Measurements from ENCODE around the gene SEM1.

The SEM1 gene

GRCh38 chr7:96685353-96685752 lies 24.3 kb downstream of the SEM1 start:
- H3K9me3 ChIP-seq (ENCODE audit: control insufficient read depth, low read length): no peaks in the 10 kb centered on the region
- H3K4me3 ChIP-seq (ENCODE audit: extremely low read depth, insufficient read depth, low read length, poor library complexity, severe bottlenecking): no peak overlapping the region
- no peaks in the 10 kb centered on the region for H3K4me1 ChIP-seq (ENCODE audit: control insufficient read depth, insufficient read depth, low read length, poor library complexity, severe bottlenecking)
- no peak overlapping the region for H3K27ac ChIP-seq (ENCODE audit: low read depth, low read length, severe bottlenecking)
- H3K36me3 ChIP-seq (ENCODE audit: control insufficient read depth, insufficient read depth, low read length): peaks cover 19% of the 10 kb centered on the region
- 80% methylated on average over 1 of the region's 3 CpGs; no CpG with 5 or more reads in 1 of the 2 experiments for WGBS, 2 experiments (ENCODE audit: insufficient coverage in 2 of 2)

GRCh38 chr7:96679886-96680285 lies 29.8 kb downstream of the SEM1 start:
- H3K4me1 ChIP-seq (ENCODE audit: control insufficient read depth, insufficient read depth, low read length, poor library complexity, severe bottlenecking): no peaks in the 10 kb centered on the region
- no peak overlapping the region for H3K4me3 ChIP-seq (ENCODE audit: extremely low read depth, insufficient read depth, low read length, poor library complexity, severe bottlenecking)
- 100% methylated on average over 2 of the region's 4 CpGs for WGBS, 2 experiments (ENCODE audit: insufficient coverage in 2 of 2)
- H3K36me3 ChIP-seq (ENCODE audit: control insufficient read depth, insufficient read depth, low read length): peaks cover 12% of the 10 kb centered on the region
- no peak overlapping the region for H3K27ac ChIP-seq (ENCODE audit: low read depth, low read length, severe bottlenecking)
- H3K9me3 ChIP-seq (ENCODE audit: control insufficient read depth, low read length): no peaks in the 10 kb centered on the region

- H3K4me1 ChIP-seq (ENCODE audit: control insufficient read depth, insufficient read depth, low read length, poor library complexity, severe bottlenecking): no peaks in the 10 kb centered on the region
- no peak overlapping the region for H3K4me3 ChIP-seq (ENCODE audit: extremely low read depth, insufficient read depth, low read length, poor library complexity, severe bottlenecking)
- WGBS, 2 experiments (ENCODE audit: insufficient coverage in 2 of 2): 89 to 94% methylated on average over 5 of the region's 5 CpGs
- no peaks in the 10 kb centered on the region for H3K9me3 ChIP-seq (ENCODE audit: control insufficient read depth, low read length)
- H3K27ac ChIP-seq (ENCODE audit: low read depth, low read length, severe bottlenecking): no peak overlapping the region
- no peaks in the 10 kb centered on the region for H3K36me3 ChIP-seq (ENCODE audit: control insufficient read depth, insufficient read depth, low read length)
Observed at GRCh38 chr7:96676919-96677318, 32.7 kb downstream of the SEM1 start.

- 100% methylated on average over 1 of the region's 1 CpG; no CpG with 5 or more reads in 1 of the 2 experiments for WGBS, 2 experiments (ENCODE audit: insufficient coverage in 2 of 2)
- Histone ChIP-seq H3K27ac (ENCODE audit: low read depth, low read length, severe bottlenecking) (no peak overlapping the region), H3K9me3 (ENCODE audit: control insufficient read depth, low read length) (no peaks in the 10 kb centered on the region)
Observed at GRCh38 chr7:96675548-96675947, 34.1 kb downstream of the SEM1 start.

GRCh38 chr7:96674565-96674964 lies 35.1 kb downstream of the SEM1 start:
- no peak overlapping the region for H3K27ac ChIP-seq (ENCODE audit: low read depth, low read length, severe bottlenecking)

More at GRCh38 chr7:96675548-96675947, 34.1 kb downstream of the SEM1 start:
- Histone ChIP-seq H3K4me3 (ENCODE audit: extremely low read depth, insufficient read depth, low read length, poor library complexity, severe bottlenecking) (no peak overlapping the region), H3K36me3 (ENCODE audit: control insufficient read depth, insufficient read depth, low read length) (no peaks in the 10 kb centered on the region), H3K4me1 (ENCODE audit: control insufficient read depth, insufficient read depth, low read length, poor library complexity, severe bottlenecking) (no peaks in the 10 kb centered on the region)

GRCh38 chr7:96671854-96672253 lies 37.8 kb downstream of the SEM1 start:
- H3K36me3 ChIP-seq (ENCODE audit: control insufficient read depth, insufficient read depth, low read length): peaks cover 5% of the 10 kb centered on the region
- 100% methylated on average over 1 of the region's 3 CpGs for WGBS, 2 experiments (ENCODE audit: insufficient coverage in 2 of 2)

More at GRCh38 chr7:96674565-96674964, 35.1 kb downstream of the SEM1 start:
- 89% methylated on average over 4 of the region's 4 CpGs; no CpG with 5 or more reads in 1 of the 2 experiments for WGBS, 2 experiments (ENCODE audit: insufficient coverage in 2 of 2)
- Histone ChIP-seq H3K4me1 (ENCODE audit: control insufficient read depth, insufficient read depth, low read length, poor library complexity, severe bottlenecking) (no peaks in the 10 kb centered on the region), H3K9me3 (ENCODE audit: control insufficient read depth, low read length) (no peaks in the 10 kb centered on the region), H3K4me3 (ENCODE audit: extremely low read depth, insufficient read depth, low read length, poor library complexity, severe bottlenecking) (no peak overlapping the region), H3K36me3 (ENCODE audit: control insufficient read depth, insufficient read depth, low read length) (no peaks in the 10 kb centered on the region)

GRCh38 chr7:96670338-96671289 lies 39.0 kb downstream of the SEM1 start:
- Histone ChIP-seq H3K27ac (ENCODE audit: low read depth, low read length, severe bottlenecking) (no peak overlapping the region), H3K4me3 (ENCODE audit: extremely low read depth, insufficient read depth, low read length, poor library complexity, severe bottlenecking) (no peak overlapping the region), H3K36me3 (ENCODE audit: control insufficient read depth, insufficient read depth, low read length) (peaks cover 9% of the 10 kb centered on the region), H3K4me1 (ENCODE audit: control insufficient read depth, insufficient read depth, low read length, poor library complexity, severe bottlenecking) (no peaks in the 10 kb centered on the region), H3K9me3 (ENCODE audit: control insufficient read depth, low read length) (no peaks in the 10 kb centered on the region)
- WGBS, 2 experiments (ENCODE audit: insufficient coverage in 2 of 2): 100% methylated on average over 1 to 3 of the region's 3 CpGs

More at GRCh38 chr7:96671854-96672253, 37.8 kb downstream of the SEM1 start:
- Histone ChIP-seq H3K4me1 (ENCODE audit: control insufficient read depth, insufficient read depth, low read length, poor library complexity, severe bottlenecking) (no peaks in the 10 kb centered on the region), H3K4me3 (ENCODE audit: extremely low read depth, insufficient read depth, low read length, poor library complexity, severe bottlenecking) (no peak overlapping the region), H3K27ac (ENCODE audit: low read depth, low read length, severe bottlenecking) (no peak overlapping the region), H3K9me3 (ENCODE audit: control insufficient read depth, low read length) (no peaks in the 10 kb centered on the region)

- Histone ChIP-seq H3K27ac (ENCODE audit: low read depth, low read length, severe bottlenecking) (no peak overlapping the region), H3K9me3 (ENCODE audit: control insufficient read depth, low read length) (no peaks in the 10 kb centered on the region), H3K36me3 (ENCODE audit: control insufficient read depth, insufficient read depth, low read length) (peaks cover 9% of the 10 kb centered on the region), H3K4me1 (ENCODE audit: control insufficient read depth, insufficient read depth, low read length, poor library complexity, severe bottlenecking) (no peaks in the 10 kb centered on the region), H3K4me3 (ENCODE audit: extremely low read depth, insufficient read depth, low read length, poor library complexity, severe bottlenecking) (no peak overlapping the region)
Observed at GRCh38 chr7:96669812-96670211, 39.8 kb downstream of the SEM1 start.

GRCh38 chr7:96667026-96667425 lies 42.6 kb downstream of the SEM1 start:
- Histone ChIP-seq H3K4me1 (ENCODE audit: control insufficient read depth, insufficient read depth, low read length, poor library complexity, severe bottlenecking) (no peaks in the 10 kb centered on the region), H3K27ac (ENCODE audit: low read depth, low read length, severe bottlenecking) (no peak overlapping the region), H3K9me3 (ENCODE audit: control insufficient read depth, low read length) (no peaks in the 10 kb centered on the region), H3K36me3 (ENCODE audit: control insufficient read depth, insufficient read depth, low read length) (peaks cover 9% of the 10 kb centered on the region), H3K4me3 (ENCODE audit: extremely low read depth, insufficient read depth, low read length, poor library complexity, severe bottlenecking) (no peak overlapping the region)
- 86 to 88% methylated on average over 3 to 5 of the region's 5 CpGs for WGBS, 2 experiments (ENCODE audit: insufficient coverage in 2 of 2)

- peaks cover 9% of the 10 kb centered on the region for H3K36me3 ChIP-seq (ENCODE audit: control insufficient read depth, insufficient read depth, low read length)
- WGBS, 2 experiments (ENCODE audit: insufficient coverage in 2 of 2): no CpG with 5 or more reads among the region's 1 CpG
Observed at GRCh38 chr7:96665689-96666088, 44.0 kb downstream of the SEM1 start.

GRCh38 chr7:96664793-96665192 lies 44.9 kb downstream of the SEM1 start:
- no peaks in the 10 kb centered on the region for H3K4me1 ChIP-seq (ENCODE audit: control insufficient read depth, insufficient read depth, low read length, poor library complexity, severe bottlenecking)
- 78 to 100% methylated on average over 1 of the region's 2 CpGs for WGBS, 2 experiments (ENCODE audit: insufficient coverage in 2 of 2)
- no peak overlapping the region for H3K27ac ChIP-seq (ENCODE audit: low read depth, low read length, severe bottlenecking)
- no peak overlapping the region for H3K4me3 ChIP-seq (ENCODE audit: extremely low read depth, insufficient read depth, low read length, poor library complexity, severe bottlenecking)
- H3K36me3 ChIP-seq (ENCODE audit: control insufficient read depth, insufficient read depth, low read length): peaks cover 9% of the 10 kb centered on the region
- H3K9me3 ChIP-seq (ENCODE audit: control insufficient read depth, low read length): no peaks in the 10 kb centered on the region

More at GRCh38 chr7:96665689-96666088, 44.0 kb downstream of the SEM1 start:
- no peak overlapping the region for H3K4me3 ChIP-seq (ENCODE audit: extremely low read depth, insufficient read depth, low read length, poor library complexity, severe bottlenecking)
- no peak overlapping the region for H3K27ac ChIP-seq (ENCODE audit: low read depth, low read length, severe bottlenecking)
- no peaks in the 10 kb centered on the region for H3K4me1 ChIP-seq (ENCODE audit: control insufficient read depth, insufficient read depth, low read length, poor library complexity, severe bottlenecking)
- no peaks in the 10 kb centered on the region for H3K9me3 ChIP-seq (ENCODE audit: control insufficient read depth, low read length)
